ENCODE data around the gene MPPED1.

The MPPED1 gene

DNA sequence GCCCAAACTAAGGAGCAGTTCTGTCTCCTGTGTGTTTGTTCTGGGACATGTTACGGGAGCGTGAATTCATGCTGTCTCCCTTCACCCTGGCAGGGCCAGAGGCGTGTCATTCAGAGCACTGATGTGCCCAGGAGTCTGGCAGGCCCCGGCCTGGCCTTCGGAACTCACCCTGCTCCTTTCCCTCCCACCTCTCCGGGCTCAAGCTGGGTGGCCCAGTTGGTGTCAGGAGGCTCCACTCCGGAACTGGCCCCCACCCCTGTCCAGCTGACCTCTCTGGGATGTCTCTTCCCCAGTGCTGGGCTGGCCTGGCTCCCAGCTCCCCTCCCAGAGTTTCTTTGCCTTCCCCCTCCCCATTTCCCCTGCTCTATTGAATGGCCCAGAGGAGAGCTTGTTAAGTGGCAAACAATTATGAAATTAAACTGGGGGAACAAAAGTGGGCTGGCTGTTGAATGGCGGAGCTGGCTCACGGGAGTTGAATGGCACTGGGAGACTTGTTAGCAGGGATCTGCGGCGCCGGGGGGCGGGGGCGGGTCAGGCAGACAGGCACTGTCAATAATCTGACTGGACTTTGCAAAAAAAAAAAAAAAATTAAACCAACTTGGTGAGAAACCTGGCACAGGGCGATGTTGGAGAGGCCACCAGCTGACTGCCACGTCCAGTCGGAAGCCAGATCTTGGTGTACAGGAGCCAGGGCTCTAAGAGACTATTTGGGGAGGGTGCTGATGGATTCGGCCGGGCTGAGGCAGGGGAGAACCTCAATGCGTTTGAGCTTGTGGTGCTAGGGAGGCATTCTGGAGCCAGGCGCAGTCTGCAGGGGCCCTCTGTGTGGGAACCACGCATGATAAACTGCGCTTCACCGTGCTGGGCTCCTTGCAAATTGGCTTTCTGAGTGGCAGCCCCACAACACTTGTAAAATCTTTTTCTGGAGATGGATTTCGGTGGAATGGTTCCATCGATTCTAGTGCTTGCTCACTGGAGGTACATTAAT, 1.3 kb downstream of the MPPED1 start:
- DNase-seq: no peak

DNA sequence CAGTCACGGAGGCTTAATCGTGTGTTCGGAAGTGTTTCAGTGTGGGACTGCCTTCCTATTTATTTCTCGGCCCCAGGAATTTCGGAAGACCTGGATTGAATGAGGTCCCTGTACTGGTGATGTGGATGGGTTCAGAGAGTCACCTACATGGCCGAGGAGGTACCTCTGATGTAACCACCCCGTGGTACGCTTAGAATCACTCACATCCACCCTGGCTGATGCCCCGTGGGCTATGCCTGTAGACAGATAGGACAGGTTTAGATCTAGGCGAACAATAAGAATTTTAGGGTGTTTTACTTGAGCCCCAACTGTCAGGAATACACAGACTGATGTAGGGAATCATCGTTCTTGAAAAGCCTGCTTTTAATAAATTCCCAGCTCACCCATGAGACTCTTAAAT, 2.0 kb downstream of the MPPED1 start:
- no peak for DNase-seq

- no peak for DNase-seq
These were observed 3.9 kb downstream of the MPPED1 start for GRCh38 chr22:43415681-43416080.

- no peak for DNase-seq
These were observed 5.7 kb downstream of the MPPED1 start for GRCh38 chr22:43417555-43417954.

DNA sequence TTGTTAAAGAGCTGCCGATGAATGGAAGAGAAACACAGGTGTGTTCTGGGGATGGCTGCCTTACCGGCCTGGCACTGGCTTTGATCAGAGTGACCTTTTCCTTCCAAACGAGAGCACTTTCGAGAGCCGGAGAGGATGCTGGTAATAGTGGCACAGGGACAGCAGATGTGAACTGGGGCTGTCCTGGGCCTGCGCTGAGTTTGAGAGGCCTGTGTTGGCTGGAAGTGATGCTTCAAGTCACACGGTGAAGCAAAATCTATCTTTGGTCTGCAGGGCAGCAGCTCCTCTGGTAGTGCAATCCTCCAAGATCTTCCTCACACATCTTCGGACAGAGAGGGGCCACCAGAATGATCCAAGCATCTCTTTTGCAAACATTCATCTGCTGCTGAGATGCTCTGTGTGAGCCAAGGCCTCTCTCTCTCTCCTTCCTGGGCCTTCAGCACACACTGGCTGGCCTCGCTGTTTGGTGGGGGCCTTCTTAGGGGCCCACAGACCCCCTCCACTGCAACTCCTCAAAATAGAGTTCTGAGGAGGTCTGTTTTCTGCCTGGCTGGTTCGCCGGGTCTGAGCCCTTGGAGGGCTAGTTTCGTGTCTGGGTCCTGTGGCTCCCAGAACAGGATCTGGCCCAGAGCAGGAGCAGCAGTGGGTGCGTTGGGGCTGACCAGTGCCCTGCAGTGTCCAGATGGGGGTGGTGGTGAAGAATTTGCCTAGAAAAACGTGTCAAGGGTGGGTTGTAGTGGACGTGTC, 6.4 kb downstream of the MPPED1 start:
- no peak for DNase-seq

DNA sequence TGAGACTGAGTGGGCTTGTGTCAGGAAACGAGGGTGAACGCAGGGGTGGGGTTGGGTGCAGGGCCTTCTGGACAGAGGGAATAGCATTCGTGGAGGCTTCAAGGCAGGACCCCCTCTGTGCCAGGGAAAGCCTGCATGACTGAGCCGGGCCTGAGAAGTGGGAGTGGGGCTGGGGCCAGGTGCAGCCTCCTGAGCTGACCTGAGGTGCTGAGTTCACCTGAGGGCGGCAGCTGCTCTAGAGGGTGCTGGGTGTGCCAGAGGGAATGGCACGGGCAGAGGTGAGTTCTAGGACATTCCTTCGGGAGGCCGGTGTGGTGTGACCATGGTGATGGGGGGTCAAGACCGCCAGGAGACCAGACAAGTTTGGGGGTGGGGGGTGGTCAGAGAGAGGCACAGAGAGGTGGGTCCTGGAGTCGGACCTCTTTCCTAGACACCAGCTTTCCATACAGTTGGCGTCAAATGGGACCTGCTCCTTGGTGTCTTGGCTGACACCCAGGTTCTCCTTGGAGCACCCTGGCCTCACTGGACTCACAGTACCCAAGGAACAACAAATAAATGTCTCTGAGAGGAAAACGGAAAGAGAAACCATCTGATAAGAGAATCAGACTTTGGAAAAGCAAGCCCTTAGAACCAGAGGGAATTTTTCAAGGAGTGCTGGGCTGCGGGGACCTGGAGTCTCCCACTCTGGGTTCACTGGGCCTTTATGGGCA, 7.7 kb downstream of the MPPED1 start:
- no peak for DNase-seq

- DNase-seq: no peak
These were observed 9.3 kb downstream of the MPPED1 start for GRCh38 chr22:43421046-43421665.

GRCh38 chr22:43421914-43422615, 10.3 kb downstream of the MPPED1 start:
- no peak for DNase-seq

DNA sequence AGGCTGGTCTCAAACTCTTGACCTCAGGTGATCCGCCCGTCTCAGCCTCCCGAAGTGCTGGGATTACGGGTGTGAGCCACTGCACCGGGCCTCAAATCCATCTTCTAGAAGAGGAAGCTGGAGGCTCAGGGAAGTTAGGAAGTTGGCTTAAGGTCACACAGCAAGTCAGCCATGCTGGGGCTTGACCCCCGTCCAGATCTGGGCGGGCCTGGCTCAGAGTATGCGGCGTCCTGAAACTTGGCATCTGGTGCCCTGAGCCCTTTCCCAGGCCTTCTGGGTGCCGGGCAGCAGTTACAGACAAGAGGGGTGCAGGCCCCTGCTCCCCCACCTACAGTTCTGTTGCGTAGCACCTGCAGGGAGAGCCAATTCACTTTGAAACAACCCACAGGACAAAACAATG, 11.2 kb downstream of the MPPED1 start:
- no peak for DNase-seq

DNA sequence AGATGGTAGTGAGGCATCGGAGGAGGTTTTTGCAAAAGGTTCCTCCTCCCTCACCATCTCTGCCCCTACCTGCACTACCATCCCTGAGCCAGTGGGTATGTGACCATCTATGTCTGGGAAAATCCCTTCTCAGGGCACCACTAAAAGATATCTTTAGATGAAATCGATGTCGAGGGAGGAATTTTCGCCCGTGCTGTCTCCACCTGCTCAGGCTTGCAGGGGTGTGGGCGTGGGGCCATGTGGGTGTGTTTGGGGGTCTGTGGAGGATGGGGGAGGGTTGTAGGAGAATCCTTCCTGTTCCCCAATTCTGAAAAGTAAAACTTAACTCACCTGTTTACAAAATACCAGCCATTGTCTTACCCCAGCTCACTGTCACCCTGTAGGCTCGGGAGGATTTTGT, 12.4 kb downstream of the MPPED1 start:
- DNase-seq: no peak

GRCh38 chr22:43424666-43425630, 13.1 kb downstream of the MPPED1 start:
- DNase-seq: no peak

DNA sequence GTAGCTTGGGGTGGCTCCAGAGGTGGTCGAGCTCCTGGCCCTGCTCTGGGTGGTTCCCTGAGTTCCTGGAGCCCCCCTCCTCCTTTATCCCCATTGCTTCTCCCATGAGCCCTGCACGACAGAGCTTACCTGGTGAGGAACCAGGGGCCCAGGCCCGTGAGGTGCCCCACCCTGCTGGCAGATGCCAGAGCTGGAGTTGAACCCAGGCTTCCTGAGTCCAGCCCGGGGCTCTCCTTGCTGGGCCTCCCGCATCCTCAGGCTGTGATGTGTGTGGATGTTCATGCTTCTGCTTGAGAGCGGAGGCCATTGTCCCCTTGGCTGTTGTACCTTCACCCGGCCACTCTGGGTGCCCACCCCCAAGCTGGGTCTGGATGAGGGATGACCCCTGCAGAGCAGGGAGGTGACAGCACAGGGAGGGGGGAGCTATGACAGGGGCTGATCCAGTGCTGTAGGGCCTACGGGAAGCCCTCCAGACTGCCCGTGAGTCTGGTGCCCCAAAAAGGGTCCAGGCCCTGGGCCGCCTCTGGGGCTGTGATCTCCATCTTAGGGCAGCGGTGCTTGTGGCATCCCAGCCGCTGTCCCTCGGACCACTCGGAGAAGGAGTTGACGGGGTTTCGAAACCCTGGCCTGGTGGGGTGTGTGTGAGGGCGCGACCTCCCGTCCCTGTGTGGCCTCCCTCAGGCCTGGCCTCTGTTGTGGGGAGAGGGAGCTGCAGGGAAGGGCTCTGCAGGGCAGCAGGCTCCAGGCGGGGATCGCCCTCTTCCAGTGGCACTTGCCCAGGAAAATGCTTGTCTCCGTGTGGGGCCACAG, 14.4 kb downstream of the MPPED1 start:
- DNase-seq: no peak

GRCh38 chr22:43426816-43427215, 15.0 kb downstream of the MPPED1 start:
- no peak for DNase-seq

GRCh38 chr22:43427296-43428004, 15.6 kb downstream of the MPPED1 start:
- no peak for DNase-seq

DNA sequence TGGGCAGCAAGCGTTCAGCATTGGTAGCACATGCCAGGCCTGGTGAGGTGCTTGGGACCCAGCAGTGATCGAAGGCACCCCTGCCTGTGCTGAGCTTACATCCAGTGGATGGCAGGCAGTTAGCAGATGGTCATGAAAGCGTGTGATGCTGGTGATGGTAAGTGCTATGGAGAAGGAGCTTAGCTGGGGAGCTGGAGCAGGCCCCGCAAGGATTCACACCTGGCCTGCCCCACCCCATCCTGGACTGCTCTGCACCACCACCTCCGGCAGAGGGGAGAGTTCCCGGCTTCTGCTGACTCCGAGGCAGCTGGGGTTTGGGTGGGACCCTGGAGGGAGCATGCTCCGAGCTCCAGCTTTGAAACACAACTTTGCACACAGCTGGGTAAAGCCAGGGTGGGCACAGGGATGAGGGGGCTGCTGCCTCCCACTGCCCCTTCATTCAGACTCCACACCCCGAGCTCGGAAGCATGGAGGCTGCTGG, 16.2 kb downstream of the MPPED1 start:
- DNase-seq: no peak

DNA sequence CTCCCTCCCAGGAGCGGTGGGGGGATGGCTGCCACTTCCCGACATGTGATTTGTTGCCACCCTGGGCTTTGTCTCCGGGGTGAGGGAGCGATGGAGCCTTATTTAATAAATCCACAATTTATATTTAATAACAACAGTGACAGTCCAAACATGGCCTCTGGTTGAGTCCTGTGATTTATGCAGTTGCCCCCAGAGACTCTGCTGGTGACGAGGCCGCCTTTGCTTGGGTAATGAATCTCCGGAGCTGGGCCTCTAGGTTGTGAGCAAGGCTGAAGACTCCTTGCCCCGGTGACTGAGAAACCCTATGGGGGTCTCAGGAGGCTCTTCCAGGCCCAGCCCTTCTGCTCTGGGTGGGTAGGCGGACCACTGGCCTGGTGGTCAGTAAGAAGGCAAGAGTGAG, 16.7 kb downstream of the MPPED1 start:
- no peak for DNase-seq

GRCh38 chr22:43429426-43429825, 17.6 kb downstream of the MPPED1 start:
- DNase-seq: no peak

- DNase-seq: no peak
These were observed 20.2 kb downstream of the MPPED1 start for GRCh38 chr22:43431808-43432554.
